ENCODE results near the gene UNC5C.

UNC5C gene

DNA sequence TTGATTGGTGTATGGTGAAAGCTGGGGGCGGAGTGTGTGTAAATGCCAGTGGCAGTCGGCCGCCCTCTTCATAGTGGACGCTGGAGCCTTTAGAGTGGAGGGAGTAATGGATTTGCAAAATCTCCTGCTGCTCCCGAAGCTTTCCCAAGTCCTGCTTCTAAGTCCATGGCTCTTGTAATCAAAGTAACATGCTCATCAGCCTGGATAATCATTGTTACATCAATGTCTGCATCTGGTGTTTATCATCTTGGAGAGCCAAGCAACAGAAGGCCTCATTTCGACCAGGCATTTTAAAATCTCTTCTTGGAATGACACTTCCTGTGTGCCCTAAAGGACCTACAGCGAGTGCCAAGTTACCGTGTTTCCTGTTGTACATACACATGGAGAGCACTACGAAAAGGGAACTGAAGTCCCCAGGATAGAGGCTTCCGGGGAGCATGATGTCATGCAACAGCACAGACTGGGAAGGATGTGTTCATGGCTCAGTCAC, 32.2 kb downstream of the UNC5C start:
- DNase-seq = no peak

- no peak for DNase-seq
These were observed 33.2 kb downstream of the UNC5C start for GRCh38 chr4:95515589-95515988.

- no peak for DNase-seq
These were observed 35.8 kb downstream of the UNC5C start for GRCh38 chr4:95513022-95513421.

DNA sequence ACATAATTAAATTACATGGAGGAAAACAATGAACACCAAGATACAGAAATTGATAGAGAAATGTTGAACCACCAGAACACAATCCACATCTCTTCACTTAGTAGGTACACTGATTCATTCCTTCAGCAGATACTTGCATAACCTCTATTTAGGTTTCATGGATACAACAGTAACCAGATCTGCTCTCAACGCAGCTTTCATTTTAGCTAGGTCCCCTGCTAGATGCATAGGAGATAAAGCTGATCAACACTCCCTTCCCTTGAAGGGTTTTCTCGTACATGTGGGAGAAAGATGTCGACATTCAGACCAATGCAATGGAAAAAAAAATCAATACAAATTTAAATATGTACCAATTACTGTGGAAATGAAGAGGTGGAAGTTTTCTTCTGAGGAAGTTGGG, 37.3 kb downstream of the UNC5C start:
- no peak for DNase-seq

DNA sequence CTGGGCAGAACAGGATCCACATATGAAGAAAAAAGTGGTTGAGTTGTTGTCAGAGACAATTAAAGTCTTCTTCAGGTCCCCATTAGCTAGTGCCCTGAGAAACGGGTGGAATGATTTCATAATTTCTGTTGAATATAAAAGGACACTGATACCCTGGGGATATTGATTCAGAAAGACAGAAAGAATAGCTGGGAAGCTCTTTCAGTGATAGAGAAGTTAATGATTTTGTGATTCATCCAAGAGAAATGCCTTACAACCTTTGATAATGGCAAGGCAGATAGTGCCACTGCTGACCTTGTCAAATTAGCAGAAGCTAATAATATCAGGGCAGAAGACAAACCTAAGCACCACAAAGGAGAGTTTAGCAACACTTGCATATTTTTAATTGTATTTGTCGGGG, 37.9 kb downstream of the UNC5C start:
- no peak for DNase-seq

GRCh38 chr4:95510145-95510544, 38.6 kb downstream of the UNC5C start:
- DNase-seq = no peak

DNA sequence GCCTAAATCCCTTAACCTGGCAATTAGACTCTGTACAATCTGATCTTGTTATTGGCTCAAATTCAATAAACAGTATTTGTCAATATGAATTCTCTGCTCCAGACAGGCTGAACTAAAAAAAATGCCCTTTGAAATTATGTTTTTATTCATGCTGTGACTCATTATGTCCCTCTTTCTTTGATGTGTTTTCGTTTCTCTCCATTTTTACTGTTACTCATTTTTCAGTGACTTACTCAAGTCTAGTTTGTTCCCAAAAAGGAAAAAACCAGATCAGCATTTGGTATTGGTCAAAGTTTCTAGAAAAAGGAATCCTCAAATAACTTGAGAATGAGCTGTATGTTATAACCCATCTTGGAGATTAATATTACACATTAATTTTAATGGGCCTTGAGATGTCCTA, 40.4 kb downstream of the UNC5C start:
- DNase-seq = no peak

- DNase-seq = no peak
These were observed 41.2 kb downstream of the UNC5C start for GRCh38 chr4:95507561-95507960.

GRCh38 chr4:95507147-95507546, 41.6 kb downstream of the UNC5C start:
- no peak for DNase-seq

DNA sequence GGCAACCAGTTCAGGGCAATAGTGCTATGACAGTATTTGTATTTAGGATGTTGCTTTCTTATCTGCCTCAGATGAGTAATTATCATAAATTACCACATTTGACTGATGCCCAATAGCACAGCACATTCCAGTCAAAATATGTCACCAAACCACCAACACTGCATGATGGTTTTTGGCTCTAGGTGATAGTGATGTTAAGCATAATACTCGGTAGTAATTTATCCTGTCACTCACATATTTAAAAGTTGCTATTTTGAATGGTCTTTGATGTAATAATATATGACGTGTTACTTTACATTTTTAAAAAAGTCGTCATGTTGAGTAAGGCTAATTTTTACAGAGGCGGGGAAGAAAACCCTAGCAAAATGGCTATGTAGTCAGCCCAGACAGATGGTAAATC, 42.5 kb downstream of the UNC5C start:
- DNase-seq = no peak

GRCh38 chr4:95505799-95506198, 43.0 kb downstream of the UNC5C start:
- DNase-seq = no peak

DNA sequence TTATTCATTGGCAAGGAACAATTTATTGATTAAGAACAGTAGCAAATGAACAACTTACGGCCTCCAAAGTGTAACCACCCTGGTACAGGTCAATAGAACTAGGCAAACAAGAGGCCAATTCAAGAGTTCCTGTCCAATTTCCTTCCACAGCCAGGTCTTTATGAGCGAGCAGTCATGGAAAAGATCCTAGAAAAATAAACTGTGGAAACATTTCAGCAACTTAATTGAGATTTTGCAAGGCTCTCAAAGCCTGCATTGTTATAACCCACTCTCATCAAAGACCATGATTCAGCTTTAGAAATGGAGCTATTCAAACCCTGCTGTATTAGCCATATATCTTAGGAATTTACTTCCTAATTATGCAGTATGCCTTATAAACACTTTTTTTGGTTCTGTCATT, 43.6 kb downstream of the UNC5C start:
- no peak for DNase-seq

- DNase-seq = no peak
These were observed 44.3 kb downstream of the UNC5C start for GRCh38 chr4:95504501-95504900.

DNA sequence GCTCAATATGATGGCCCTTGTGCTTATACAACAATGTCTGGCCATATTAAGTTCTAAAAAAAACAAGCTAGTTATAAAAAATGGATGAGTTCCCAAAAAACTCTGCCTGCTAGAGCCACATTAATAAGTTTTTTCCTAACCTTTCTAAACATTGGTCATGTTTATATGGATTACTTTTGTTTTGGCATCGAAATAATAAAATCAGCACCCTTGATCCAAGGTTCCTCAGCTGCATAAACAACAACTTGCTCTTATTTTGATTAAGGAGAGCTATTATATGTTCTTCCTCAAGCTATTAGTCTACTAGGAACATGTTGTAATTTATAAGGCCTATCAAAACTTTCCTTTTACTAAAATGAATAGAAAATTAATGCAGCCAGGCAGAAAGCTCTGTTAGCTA, 48.4 kb downstream of the UNC5C start:
- no peak for DNase-seq

GRCh38 chr4:95499291-95499696, 49.5 kb downstream of the UNC5C start:
- no peak for DNase-seq

DNA sequence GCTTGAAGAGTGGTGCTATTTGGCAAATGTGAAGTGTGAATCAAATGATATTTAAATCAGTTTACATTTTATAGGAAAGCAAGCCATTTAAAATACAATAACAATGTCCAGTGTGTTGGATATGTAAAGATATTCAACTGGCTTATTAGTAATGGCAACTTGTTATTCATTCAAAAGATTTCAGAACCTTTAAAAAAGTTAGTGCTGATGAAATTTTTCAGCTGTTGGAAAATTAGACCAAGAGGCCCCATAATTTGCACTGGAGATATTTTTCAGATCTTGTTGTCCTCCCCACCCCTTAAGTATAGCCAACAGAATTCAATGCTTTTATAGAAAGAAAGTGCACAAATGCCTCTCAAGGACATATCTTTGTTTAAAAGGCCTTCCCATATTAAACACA, 54.6 kb downstream of the UNC5C start:
- no peak for DNase-seq

- DNase-seq = no peak
These were observed 70.1 kb downstream of the UNC5C start for GRCh38 chr4:95478679-95479078.

DNA sequence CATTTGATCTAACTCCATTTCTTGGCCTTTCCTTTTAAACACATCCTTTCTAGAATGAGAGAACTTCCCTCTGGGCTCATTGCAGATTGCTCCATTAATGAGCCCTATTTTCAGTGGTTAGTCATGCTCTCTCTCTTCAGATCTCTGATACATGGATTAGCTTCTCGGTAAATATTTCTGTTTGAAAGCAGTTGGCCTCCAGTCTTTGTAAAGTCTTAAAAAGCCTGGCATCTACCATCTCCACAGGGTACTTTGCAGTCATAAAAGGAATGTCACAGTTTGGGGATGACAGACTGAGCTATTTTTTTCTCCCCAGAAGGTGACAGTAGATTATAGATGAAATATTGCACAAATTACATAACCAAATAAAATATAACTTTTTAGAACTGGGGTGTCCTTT, 72.7 kb downstream of the UNC5C start:
- DNase-seq = no peak

GRCh38 chr4:95472534-95472933, 76.2 kb downstream of the UNC5C start:
- no peak for DNase-seq

DNA sequence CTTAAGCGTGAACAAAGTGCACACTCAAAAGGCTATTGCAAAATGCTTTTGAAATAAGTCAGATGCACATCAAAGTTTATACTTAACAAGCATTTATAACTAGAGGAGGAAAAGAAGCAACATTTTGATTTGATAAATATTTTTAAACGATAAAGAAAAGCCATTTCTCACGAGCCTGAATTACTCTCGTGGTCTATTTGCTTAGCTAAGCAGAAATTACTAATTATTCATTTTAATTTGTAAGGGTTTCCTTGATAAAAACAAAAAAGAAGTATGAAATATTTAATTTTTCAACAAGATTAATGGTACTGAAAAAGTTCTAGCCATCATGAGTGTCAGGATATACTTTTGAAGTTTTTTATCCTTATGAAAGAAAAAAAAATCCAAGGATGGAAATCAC, 78.2 kb downstream of the UNC5C start:
- no peak for DNase-seq

GRCh38 chr4:95469617-95470016, 79.2 kb downstream of the UNC5C start:
- no peak for DNase-seq

DNA sequence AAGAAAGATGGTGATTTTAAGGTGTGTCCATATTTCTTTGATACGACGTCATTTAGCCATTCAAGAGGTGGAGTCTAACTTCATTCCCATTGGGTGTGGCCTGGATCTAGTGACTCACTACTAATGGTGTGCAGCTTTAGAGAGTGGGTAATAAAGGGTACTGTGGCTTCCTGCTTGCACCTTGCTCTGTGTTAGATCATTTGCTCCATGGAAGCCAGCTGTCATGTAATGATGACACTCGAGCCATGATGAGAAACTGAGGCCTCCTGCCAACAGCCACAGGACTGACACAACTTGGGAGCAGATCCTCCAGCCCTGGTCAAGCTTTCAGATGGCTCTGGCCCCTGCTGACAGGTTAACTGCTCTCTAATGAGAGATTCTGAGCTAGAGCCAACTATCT, 82.0 kb downstream of the UNC5C start:
- DNase-seq = no peak

GRCh38 chr4:95465010-95465409, 83.8 kb downstream of the UNC5C start:
- DNase-seq = no peak

- DNase-seq = no peak
These were observed 85.9 kb downstream of the UNC5C start for GRCh38 chr4:95462921-95463320.

GRCh38 chr4:95457353-95457752, 91.4 kb downstream of the UNC5C start:
- DNase-seq = no peak

DNA sequence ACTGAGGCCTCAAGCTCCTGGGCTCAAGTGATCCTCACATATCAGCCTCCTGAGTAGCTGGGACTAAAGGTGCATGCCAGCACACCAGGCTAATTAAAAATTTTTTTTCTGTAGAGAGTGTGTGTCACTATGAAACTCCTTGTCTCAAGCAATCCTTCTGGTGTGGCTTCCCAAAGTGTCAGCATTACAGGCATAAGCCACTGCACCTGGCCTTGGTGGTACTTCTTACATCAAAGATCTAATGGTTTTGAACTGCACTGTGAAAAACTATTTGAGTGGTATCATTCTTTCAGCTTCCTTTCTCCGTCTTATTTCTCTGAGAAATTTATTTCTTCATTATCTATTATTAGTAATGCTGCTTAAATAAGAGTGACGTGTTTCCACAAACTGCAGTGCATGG, 98.5 kb downstream of the UNC5C start:
- no peak for DNase-seq
